ENCODE data around the gene RBFA. TPM values are rescaled to one million over a fixed set of nuclear protein-coding genes. Genes with fewer than 3 reads are reported as not detected.

RBFA gene
- total and polyA plus RNA-seq, 2 donors (not counting 1 experiment from before 2014, with no cell fraction given): 25.3 TPM

DNA sequence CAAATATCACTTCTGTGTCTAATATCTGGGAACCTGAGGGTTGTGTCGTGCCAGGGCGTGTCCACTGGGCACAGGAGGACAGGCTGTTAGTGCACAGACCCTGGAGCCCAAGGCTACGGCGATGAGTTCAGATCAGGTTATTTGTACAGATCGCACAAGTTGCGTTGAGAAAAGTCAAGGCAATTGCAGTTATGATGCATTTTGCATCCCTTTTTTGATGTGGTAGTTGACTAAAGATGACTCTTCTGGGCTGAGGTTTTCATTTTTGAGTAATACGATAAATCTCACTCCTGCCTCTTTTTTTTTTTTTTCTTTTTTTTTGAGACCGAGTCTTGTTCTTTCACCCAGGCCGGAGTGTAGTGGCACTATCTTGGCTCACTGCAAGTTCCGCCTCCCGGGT lies 7.2 kb downstream of the RBFA start:
- Histone ChIP-seq H3K36me3 (ENCODE audit: control insufficient read depth, insufficient read depth, low read length) (peaks cover 13% of the 10 kb centered on the region), H3K79me2 (ENCODE audit: control insufficient read depth, insufficient read depth, low read length) (no peaks in the 10 kb centered on the region), H3K4me1 (ENCODE audit: control insufficient read depth, extremely low read depth, insufficient read depth, low read length) (no peaks in the 10 kb centered on the region), H3K27ac (ENCODE audit: insufficient read depth, low read length) (no peak overlapping the region), H3K4me2 (ENCODE audit: extremely low read depth, insufficient read depth, low read length) (no peak overlapping the region), H3K9me3 (ENCODE audit: control insufficient read depth, insufficient read depth, low read depth, low read length) (no peaks in the 10 kb centered on the region), H3K27me3 (ENCODE audit: control insufficient read depth, insufficient read depth, low read length) (no peaks in the 10 kb centered on the region), H3K9ac (ENCODE audit: insufficient read depth, low read length) (no peak overlapping the region), H4K20me1 (ENCODE audit: control insufficient read depth, extremely low read depth, insufficient read depth, low read length) (no peaks in the 10 kb centered on the region), H3K4me3 (replicated peaks in 1 of 4; ENCODE audit: control extremely low read depth in 1 of 4, insufficient read depth in 1 of 4, low read depth in 3 of 4, low read length in 4 of 4) (no peak overlapping the region), H2AFZ (ENCODE audit: low read length) (no peak overlapping the region)
- TF ChIP-seq EZH2 (IDR thresholded peaks at IDR 0.05; ENCODE audit: low read length, missing control alignments): no peak
- TF ChIP-seq, protein P1, sequence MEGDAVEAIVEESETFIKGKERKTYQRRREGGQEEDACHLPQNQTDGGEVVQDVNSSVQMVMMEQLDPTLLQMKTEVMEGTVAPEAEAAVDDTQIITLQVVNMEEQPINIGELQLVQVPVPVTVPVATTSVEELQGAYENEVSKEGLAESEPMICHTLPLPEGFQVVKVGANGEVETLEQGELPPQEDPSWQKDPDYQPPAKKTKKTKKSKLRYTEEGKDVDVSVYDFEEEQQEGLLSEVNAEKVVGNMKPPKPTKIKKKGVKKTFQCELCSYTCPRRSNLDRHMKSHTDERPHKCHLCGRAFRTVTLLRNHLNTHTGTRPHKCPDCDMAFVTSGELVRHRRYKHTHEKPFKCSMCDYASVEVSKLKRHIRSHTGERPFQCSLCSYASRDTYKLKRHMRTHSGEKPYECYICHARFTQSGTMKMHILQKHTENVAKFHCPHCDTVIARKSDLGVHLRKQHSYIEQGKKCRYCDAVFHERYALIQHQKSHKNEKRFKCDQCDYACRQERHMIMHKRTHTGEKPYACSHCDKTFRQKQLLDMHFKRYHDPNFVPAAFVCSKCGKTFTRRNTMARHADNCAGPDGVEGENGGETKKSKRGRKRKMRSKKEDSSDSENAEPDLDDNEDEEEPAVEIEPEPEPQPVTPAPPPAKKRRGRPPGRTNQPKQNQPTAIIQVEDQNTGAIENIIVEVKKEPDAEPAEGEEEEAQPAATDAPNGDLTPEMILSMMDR (conservative IDR thresholded peaks at IDR 0.05 in 1 of 2, IDR thresholded peaks at IDR 0.05 in 1 of 2; ENCODE audit: low read depth in 1 of 2, low read length in 2 of 2): no peak
- DNase-seq (ENCODE audit: low read depth in 2 of 2): no peak

DNA sequence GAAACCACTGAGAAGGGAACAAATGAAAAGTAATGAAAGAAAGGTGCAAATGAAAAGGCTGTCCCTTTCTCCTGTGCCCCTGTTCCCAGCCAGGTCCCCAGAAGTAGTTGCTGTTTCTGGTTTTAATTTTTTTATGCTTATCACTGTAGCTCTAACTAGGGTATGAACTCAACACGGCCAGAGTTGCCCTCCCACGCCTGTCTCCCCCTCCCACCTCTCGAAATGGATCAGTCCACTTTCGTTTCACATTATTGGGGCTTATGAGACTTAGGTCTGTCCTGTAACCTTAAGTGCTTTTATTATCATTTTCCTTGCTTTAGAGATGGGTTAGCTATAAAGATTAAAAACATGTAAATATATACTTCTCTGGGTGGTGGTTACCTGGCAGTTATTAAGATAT lies 8.6 kb downstream of the RBFA start:
- Histone ChIP-seq H3K4me2 (ENCODE audit: extremely low read depth, insufficient read depth, low read length) (no peak overlapping the region), H4K20me1 (ENCODE audit: control insufficient read depth, extremely low read depth, insufficient read depth, low read length) (no peaks in the 10 kb centered on the region), H3K79me2 (ENCODE audit: control insufficient read depth, insufficient read depth, low read length) (no peaks in the 10 kb centered on the region), H3K36me3 (ENCODE audit: control insufficient read depth, insufficient read depth, low read length) (peaks cover 13% of the 10 kb centered on the region), H3K27me3 (ENCODE audit: control insufficient read depth, insufficient read depth, low read length) (no peaks in the 10 kb centered on the region), H3K9me3 (ENCODE audit: control insufficient read depth, insufficient read depth, low read depth, low read length) (no peaks in the 10 kb centered on the region), H3K4me3 (replicated peaks in 1 of 4; ENCODE audit: control extremely low read depth in 1 of 4, insufficient read depth in 1 of 4, low read depth in 3 of 4, low read length in 4 of 4) (no peak overlapping the region), H2AFZ (ENCODE audit: low read length) (no peak overlapping the region), H3K9ac (ENCODE audit: insufficient read depth, low read length) (no peak overlapping the region), H3K27ac (ENCODE audit: insufficient read depth, low read length) (no peak overlapping the region), H3K4me1 (ENCODE audit: control insufficient read depth, extremely low read depth, insufficient read depth, low read length) (no peaks in the 10 kb centered on the region)
- TF ChIP-seq, protein P1 (conservative IDR thresholded peaks at IDR 0.05 in 1 of 2, IDR thresholded peaks at IDR 0.05 in 1 of 2; ENCODE audit: low read depth in 1 of 2, low read length in 2 of 2): no peak
- no peak for TF ChIP-seq EZH2 (IDR thresholded peaks at IDR 0.05; ENCODE audit: low read length, missing control alignments)
- no peak for DNase-seq (ENCODE audit: low read depth in 2 of 2)

DNA sequence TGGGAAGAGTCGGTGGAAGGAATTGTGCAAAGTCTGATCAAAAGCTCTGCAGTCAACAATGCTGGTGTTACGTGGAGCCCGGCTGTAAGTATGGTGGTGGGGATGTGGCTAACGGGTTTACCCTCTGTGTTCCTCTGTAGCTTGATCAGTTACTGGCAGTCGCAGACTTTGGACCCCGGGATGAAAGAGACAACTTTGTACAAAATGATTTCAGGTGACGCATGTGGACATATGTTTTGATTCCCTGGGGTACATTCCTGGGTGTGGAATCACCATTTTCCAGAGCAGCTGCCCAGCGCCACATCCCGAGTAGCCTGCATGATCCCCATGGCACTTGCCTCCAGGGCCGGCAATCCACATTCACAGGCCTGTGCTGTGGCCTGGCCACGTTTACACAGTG lies 9.8 kb downstream of the RBFA start:
- TF ChIP-seq, protein P1 (conservative IDR thresholded peaks at IDR 0.05 in 1 of 2, IDR thresholded peaks at IDR 0.05 in 1 of 2; ENCODE audit: low read depth in 1 of 2, low read length in 2 of 2): no peak
- TF ChIP-seq EZH2 (IDR thresholded peaks at IDR 0.05; ENCODE audit: low read length, missing control alignments): no peak
- Histone ChIP-seq H3K79me2 (ENCODE audit: control insufficient read depth, insufficient read depth, low read length) (no peaks in the 10 kb centered on the region), H3K4me2 (ENCODE audit: extremely low read depth, insufficient read depth, low read length) (no peak overlapping the region), H4K20me1 (ENCODE audit: control insufficient read depth, extremely low read depth, insufficient read depth, low read length) (no peaks in the 10 kb centered on the region), H3K27ac (ENCODE audit: insufficient read depth, low read length) (no peak overlapping the region), H3K36me3 (ENCODE audit: control insufficient read depth, insufficient read depth, low read length) (peaks cover 11% of the 10 kb centered on the region), H3K9me3 (ENCODE audit: control insufficient read depth, insufficient read depth, low read depth, low read length) (no peaks in the 10 kb centered on the region), H3K4me1 (ENCODE audit: control insufficient read depth, extremely low read depth, insufficient read depth, low read length) (no peaks in the 10 kb centered on the region), H3K4me3 (replicated peaks in 1 of 4; ENCODE audit: control extremely low read depth in 1 of 4, insufficient read depth in 1 of 4, low read depth in 3 of 4, low read length in 4 of 4) (no peak overlapping the region), H3K9ac (ENCODE audit: insufficient read depth, low read length) (no peak overlapping the region), H3K27me3 (ENCODE audit: control insufficient read depth, insufficient read depth, low read length) (no peaks in the 10 kb centered on the region), H2AFZ (ENCODE audit: low read length) (no peak overlapping the region)
- DNase-seq (ENCODE audit: low read depth in 2 of 2): no peak
